Right lobe of liver (tissue), 4 donors: ENCODE results near the gene NSMF.

Source experiments
- CTCF ChIP-seq, 4 donors: fragments of 200-600 bp in 3 of 4; fragments of 450-650 bp in 1 of 4; IDR thresholded peaks; one replicate each; pipeline versions ENCODE4 v1.5.1 to v1.8.0; 2016 to 2022; ENCODE audit warnings: antibody characterized with exemption in 4 of 4, mild to moderate bottlenecking in 2 of 4
- POLR2A ChIP-seq: fragments of 450-650 bp; IDR thresholded peaks from one replicate; pipeline ENCODE4 v1.6.1; 2017; ENCODE audit warnings: antibody characterized with exemption, mild to moderate bottlenecking
- donor health status: DM: no; HTN: no; CAD: no.
- donor health status: DM: no; HTN: no; CAD: no.
- donor health status: DM: no; HTN: yes; CAD: no.

- TF ChIP-seq CTCF (IDR thresholded peaks at IDR 0.05) = no peak
- no peak for TF ChIP-seq POLR2A
These were observed 1.5 kb upstream of the NSMF start for GRCh38 chr9:137460363-137461315.
